K562 (cell line): ENCODE measurements around the gene NRXN2. TPM values are rescaled to one million over a fixed set of nuclear protein-coding genes. Genes with fewer than 3 reads are reported as not detected.
A peak's percentile ranks its signal among the peaks of the same experiment; 100 is the strongest.

ENCODE experiments used
- ARID4B ChIP-seq: sonication (generic); formaldehyde crosslinking; IDR thresholded peaks from 2 replicates; pipeline ENCODE4 v1.8.0; 2022; ENCODE audit warnings: mild to moderate bottlenecking, missing genetic modification reagents
- CEBPB ChIP-seq: fragments of 450-650 bp; IDR thresholded peaks from 2 replicates; pipeline ENCODE4 v1.6.1; 2016; ENCODE audit warnings: missing genetic modification characterization, missing compliant biosample characterization
- E2F6 ChIP-seq, 2 experiments: IDR thresholded peaks; 2 replicates each; pipeline ENCODE4 v1.6.1; 2011; ENCODE audit warnings: borderline replicate concordance in 1 of 2, control low read depth in 1 of 2, low read depth in 1 of 2, low read length in 1 of 2, mild to moderate bottlenecking in 1 of 2, mixed read lengths in 1 of 2, moderate library complexity in 1 of 2; ENCODE audit not compliant: insufficient read depth in 1 of 2, insufficient read length in 1 of 2, poor library complexity in 1 of 2, severe bottlenecking in 1 of 2; ENCODE audit errors: extremely low read depth in 1 of 2
- GATAD2B ChIP-seq: fragments of 450-650 bp; IDR thresholded peaks from 2 replicates; pipeline ENCODE4 v1.6.1; 2017; ENCODE audit warnings: mild to moderate bottlenecking, borderline replicate concordance
- GTF2F1 ChIP-seq: IDR thresholded peaks from 2 replicates; pipeline ENCODE4 v1.6.1; 2011; ENCODE audit warnings: low read depth, low read length, improper control_type of control experiment
- RFX1 ChIP-seq: fragments of 450-650 bp; IDR thresholded peaks from 2 replicates; pipeline ENCODE4 v1.6.1; 2016; ENCODE audit warnings: mild to moderate bottlenecking, moderate library complexity
- TSHZ1 ChIP-seq: fragments of 250-450 bp; sonication (Bioruptor Pico); IDR thresholded peaks from 2 replicates; pipeline ENCODE4 v1.4.0; 2020; ENCODE audit warnings: mild to moderate bottlenecking, moderate library complexity
- ZBTB33 ChIP-seq: sonication (generic); formaldehyde crosslinking; IDR thresholded peaks from 2 replicates; pipeline ENCODE4 v1.8.1; 2023; ENCODE audit warnings: mild to moderate bottlenecking, missing genetic modification reagents
- ZC3H4 ChIP-seq: sonication (generic); formaldehyde crosslinking; IDR thresholded peaks from 2 replicates; pipeline ENCODE4 v1.9.0; 2021; ENCODE audit warnings: missing genetic modification reagents, borderline replicate concordance
- ZFX ChIP-seq: sonication (generic); formaldehyde crosslinking; IDR thresholded peaks from 2 replicates; pipeline ENCODE4 v1.8.0; 2022; ENCODE audit warnings: mild to moderate bottlenecking, missing genetic modification reagents, moderate library complexity
- polyA plus RNA-seq, 8 experiments: library from polyadenylated mRNA; depleted of rRNA in 4 of 8; stranded (reverse) in 5 of 8; unstranded in 3 of 8; fragments of >200 nt; fragmentation: Nextera tagmentation in 2 of 8; fragmentation: Illumina TruSeq in 1 of 8; extraction: Ambion mirVana in 2 of 8; extraction: Trizol in 1 of 8; gene quantifications; 2 replicates each; pipeline versions ENCODE4 v1.2.1 to v1.2.3, GENCODE V29; 2011 to 2014; ENCODE audit warnings: inconsistent platforms in 1 of 8, missing spikeins in 1 of 8
- total RNA-seq, 7 experiments: library from RNA; depleted of rRNA in 6 of 7; stranded (reverse); fragments of >200 nt in 6 of 7; fragmentation: Illumina TruSeq in 2 of 7; extraction: Trizol in 2 of 7; gene quantifications; 2 replicates each; pipeline versions ENCODE4 v1.2.1 to v1.2.3, GENCODE V29; 2011 to 2021; ENCODE audit warnings: low replicate concordance in 1 of 7

The NRXN2 gene
- total and polyA plus RNA-seq, 9 of the 15 experiments (the other 6 are each of a cell fraction or from before 2014, with no cell fraction given), result 0.07 to 0.47 (median 0.15) TPM; not detected in 4

- peak; percentile 22; the same call in 1 of the 2 replicates for TF ChIP-seq ARID4B (CRISPR knock-in tag)
- TF ChIP-seq E2F6 (IDR thresholded peaks at IDR 0.05; ENCODE audit: borderline replicate concordance in 1 of 2, extremely low read depth in 1 of 2, insufficient read depth in 1 of 2, insufficient read length in 1 of 2, low read depth in 1 of 2, low read length in 1 of 2, poor library complexity in 1 of 2, severe bottlenecking in 1 of 2), result peak; percentile 56
- TF ChIP-seq ZBTB33, result peak; percentile 89
- TF ChIP-seq GTF2F1, result no peak
- 0 out of 2 replicates have a peak, but pooled peaks have one; percentile 67 for TF ChIP-seq ZC3H4 (CRISPR knock-in tag)
- TF ChIP-seq CEBPB (tag), result no peak
- TF ChIP-seq GATAD2B, result no peak
- peak; percentile 55 for TF ChIP-seq ZFX (CRISPR knock-in tag)
- no peak for TF ChIP-seq TSHZ1 (CRISPR knock-in tag)
- TF ChIP-seq RFX1, result no peak
Observed at GRCh38 chr11:64711956-64712362, 11.0 kb downstream of the NRXN2 start (continued).
